OCI-LY7 (cell line): ENCODE data around the gene PSMB5. TPM values are rescaled to one million over a fixed set of nuclear protein-coding genes. Genes with fewer than 3 reads are reported as not detected.
A peak's percentile ranks its signal among the peaks of the same experiment; 100 is the strongest.

Source experiments
- BruUV-seq: library from RNA; stranded (reverse); fragments of 400-500 nt; replicated peaks from 2 replicates; lab custom pipeline; 2021; lab: Mats Ljungman, UMichigan
- CTCF ChIA-PET: fragments of 300-600 bp; sonication (Branson Sonifier 250); formaldehyde crosslinking; loops from one replicate; lab custom pipeline; 2022; ENCODE audit warnings: antibody characterized with exemption; ENCODE audit not compliant: unreplicated experiment; lab: Charles Lee
- POLR2A ChIA-PET: fragments of 300-600 bp; sonication (Branson Sonifier 250); formaldehyde crosslinking; loops from one replicate; lab custom pipeline; 2022; ENCODE audit warnings: antibody characterized with exemption; lab: Charles Lee
- DNase-seq: peaks from one replicate; pipeline ENCODE4 v3.0.0-alpha.2; 2015; ENCODE audit warnings: low spot score
- H2AFZ ChIP-seq: fragments of 200-600 bp; sonication (generic), shearing (Covaris generic); 2 replicates; pipeline ENCODE4 v1.6.1; 2014; ENCODE audit warnings: mild to moderate bottlenecking, antibody characterized with exemption, low read length, moderate library complexity
- H3K27ac ChIP-seq: fragments of 200-600 bp; sonication (generic); 2 replicates; pipeline ENCODE4 v1.5.1; 2014; ENCODE audit warnings: mixed run types, low read depth, mild to moderate bottlenecking, moderate library complexity, low read length, inconsistent platforms; ENCODE audit not compliant: poor library complexity, severe bottlenecking
- H3K36me3 ChIP-seq: fragments of 200-600 bp; sonication (generic); 2 replicates; pipeline ENCODE4 v1.6.1; 2014; ENCODE audit warnings: mild to moderate bottlenecking, antibody characterized with exemption, low read length, moderate library complexity, mixed read lengths; ENCODE audit not compliant: insufficient read depth
- H3K4me1 ChIP-seq: fragments of 200-600 bp; sonication (generic); 2 replicates; pipeline ENCODE4 v1.5.1; 2014; ENCODE audit warnings: mild to moderate bottlenecking, low read length; ENCODE audit not compliant: insufficient read depth, poor library complexity, severe bottlenecking
- H3K4me2 ChIP-seq: fragments of 200-600 bp; sonication (generic); 2 replicates; pipeline ENCODE4 v1.6.1; 2014; ENCODE audit warnings: mild to moderate bottlenecking, low read length
- H3K4me3 ChIP-seq: fragments of 200-600 bp; sonication (generic); 2 replicates; pipeline ENCODE4 v1.5.1; 2014; ENCODE audit warnings: mild to moderate bottlenecking, low read depth, low read length; ENCODE audit not compliant: poor library complexity, severe bottlenecking
- H3K79me2 ChIP-seq: fragments of 200-600 bp; sonication (generic); 2 replicates; pipeline ENCODE4 v1.6.1; 2016; ENCODE audit warnings: low read depth, mild to moderate bottlenecking, low read length, moderate library complexity, mixed read lengths; ENCODE audit not compliant: insufficient read depth
- H3K9me2 ChIP-seq: fragments of 200-600 bp; sonication (generic); 2 replicates; pipeline ENCODE4 v1.6.1; 2016; ENCODE audit warnings: mild to moderate bottlenecking, low read length, mixed read lengths; ENCODE audit not compliant: insufficient read depth
- H3K9me3 ChIP-seq: fragments of 200-600 bp; sonication (generic); 2 replicates; pipeline ENCODE4 v1.6.1; 2014; ENCODE audit warnings: mild to moderate bottlenecking, mixed run types, low read length, mixed read lengths
- H4K20me1 ChIP-seq: fragments of 200-600 bp; sonication (generic); 2 replicates; pipeline ENCODE4 v1.6.1; 2014; ENCODE audit warnings: mild to moderate bottlenecking, antibody characterized with exemption, low read length, moderate library complexity, mixed read lengths; ENCODE audit not compliant: insufficient read depth
- EZH2phosphoT487 ChIP-seq: fragments of 200-600 bp; sonication (generic); IDR thresholded peaks from 2 replicates; pipeline ENCODE4 v1.6.1; 2018; ENCODE audit warnings: low read depth, borderline replicate concordance, mild to moderate bottlenecking, mixed run types, antibody characterized with exemption, low read length, moderate library complexity, mixed read lengths
- intact Hi-C: fragments of 100-400 bp; cut with micrococcal nuclease; formaldehyde crosslinking; loops from one replicate; pipeline ENCODE4 v1.10.0; 2022; ENCODE audit not compliant: unreplicated experiment
- total RNA-seq, 2 experiments: library from RNA; depleted of rRNA in 1 of 2; stranded (reverse); fragments of >200 nt in 1 of 2; shearing (Covaris generic) in 1 of 2; gene quantifications; 2 replicates each; pipeline ENCODE4 v1.2.3, GENCODE V29; 2014 to 2022
- TF ChIP-seq, protein P1 (sequence below): fragments of 200-600 bp; sonication (generic); conservative IDR thresholded peaks from 2 replicates; pipeline ENCODE4 v1.5.1; 2014; ENCODE audit warnings: mild to moderate bottlenecking, antibody characterized with exemption, low read length, moderate library complexity, mixed read lengths

The PSMB5 gene
- total RNA-seq, 2 experiments from 2014 or later, result 111 to 122 TPM

DNA sequence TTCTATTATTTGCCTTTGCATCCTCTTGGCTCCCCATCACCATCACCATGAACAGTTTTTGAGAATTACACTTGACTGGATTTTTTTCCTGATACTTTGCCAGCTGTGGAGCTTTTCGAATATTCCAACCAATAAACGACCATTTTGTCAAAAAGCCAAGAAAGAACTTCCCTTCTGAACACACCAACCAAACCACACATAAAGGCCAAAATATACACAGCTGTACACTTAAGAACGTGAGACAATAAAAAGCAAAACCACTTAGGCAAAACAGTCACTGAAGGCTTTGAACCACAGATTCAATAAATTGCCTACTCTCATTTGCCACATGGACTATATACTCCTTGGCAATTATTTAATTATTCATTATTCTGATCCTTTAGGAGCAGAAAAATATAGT is 25.9 kb downstream of the PSMB5 start:
- H2AFZ ChIP-seq, result peak overlapping the region; percentile 39; the same call in 1 of the 2 replicates
- no TSS peak for BruUV-seq
- no peaks in the 10 kb centered on the region for H4K20me1 ChIP-seq
- H3K36me3 ChIP-seq, result no peaks in the 10 kb centered on the region
- H3K79me2 ChIP-seq, result peaks cover 32% of the 10 kb centered on the region; the same call in 1 of the 2 replicates
- ChIA-PET POLR2A (interaction anchor here (0.7 to 3.6 kb wide), 4 partner anchors 13 to 136 kb away, joined by 3 to 41 read pairs (median 4); no protein-coding TSS in a partner anchor), CTCF (interaction anchor here (0.8 to 1.0 kb wide), 2 partner anchors 23 to 49 kb away, joined by 3 to 4 read pairs; no protein-coding TSS in a partner anchor)
- H3K9me2 ChIP-seq, result no peaks in the 10 kb centered on the region
- intact Hi-C loops, result loop anchor here (5.0 kb wide), 3 partner anchors 137 to 452 kb away; partner anchors contain the start of genes LRP10 and PPP1R3E
- peak overlapping the region; percentile 68 for H3K4me3 ChIP-seq
- peak; percentile 61 for DNase-seq
- H3K4me1 ChIP-seq, result peaks cover 44% of the 10 kb centered on the region
- TF ChIP-seq EZH2phosphoT487, result no peak
- TF ChIP-seq, protein P1, sequence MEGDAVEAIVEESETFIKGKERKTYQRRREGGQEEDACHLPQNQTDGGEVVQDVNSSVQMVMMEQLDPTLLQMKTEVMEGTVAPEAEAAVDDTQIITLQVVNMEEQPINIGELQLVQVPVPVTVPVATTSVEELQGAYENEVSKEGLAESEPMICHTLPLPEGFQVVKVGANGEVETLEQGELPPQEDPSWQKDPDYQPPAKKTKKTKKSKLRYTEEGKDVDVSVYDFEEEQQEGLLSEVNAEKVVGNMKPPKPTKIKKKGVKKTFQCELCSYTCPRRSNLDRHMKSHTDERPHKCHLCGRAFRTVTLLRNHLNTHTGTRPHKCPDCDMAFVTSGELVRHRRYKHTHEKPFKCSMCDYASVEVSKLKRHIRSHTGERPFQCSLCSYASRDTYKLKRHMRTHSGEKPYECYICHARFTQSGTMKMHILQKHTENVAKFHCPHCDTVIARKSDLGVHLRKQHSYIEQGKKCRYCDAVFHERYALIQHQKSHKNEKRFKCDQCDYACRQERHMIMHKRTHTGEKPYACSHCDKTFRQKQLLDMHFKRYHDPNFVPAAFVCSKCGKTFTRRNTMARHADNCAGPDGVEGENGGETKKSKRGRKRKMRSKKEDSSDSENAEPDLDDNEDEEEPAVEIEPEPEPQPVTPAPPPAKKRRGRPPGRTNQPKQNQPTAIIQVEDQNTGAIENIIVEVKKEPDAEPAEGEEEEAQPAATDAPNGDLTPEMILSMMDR, result no peak
- no peaks in the 10 kb centered on the region for H3K9me3 ChIP-seq
- H3K4me2 ChIP-seq, result peak overlapping the region; percentile 100
- peak overlapping the region; percentile 82 for H3K27ac ChIP-seq

DNA sequence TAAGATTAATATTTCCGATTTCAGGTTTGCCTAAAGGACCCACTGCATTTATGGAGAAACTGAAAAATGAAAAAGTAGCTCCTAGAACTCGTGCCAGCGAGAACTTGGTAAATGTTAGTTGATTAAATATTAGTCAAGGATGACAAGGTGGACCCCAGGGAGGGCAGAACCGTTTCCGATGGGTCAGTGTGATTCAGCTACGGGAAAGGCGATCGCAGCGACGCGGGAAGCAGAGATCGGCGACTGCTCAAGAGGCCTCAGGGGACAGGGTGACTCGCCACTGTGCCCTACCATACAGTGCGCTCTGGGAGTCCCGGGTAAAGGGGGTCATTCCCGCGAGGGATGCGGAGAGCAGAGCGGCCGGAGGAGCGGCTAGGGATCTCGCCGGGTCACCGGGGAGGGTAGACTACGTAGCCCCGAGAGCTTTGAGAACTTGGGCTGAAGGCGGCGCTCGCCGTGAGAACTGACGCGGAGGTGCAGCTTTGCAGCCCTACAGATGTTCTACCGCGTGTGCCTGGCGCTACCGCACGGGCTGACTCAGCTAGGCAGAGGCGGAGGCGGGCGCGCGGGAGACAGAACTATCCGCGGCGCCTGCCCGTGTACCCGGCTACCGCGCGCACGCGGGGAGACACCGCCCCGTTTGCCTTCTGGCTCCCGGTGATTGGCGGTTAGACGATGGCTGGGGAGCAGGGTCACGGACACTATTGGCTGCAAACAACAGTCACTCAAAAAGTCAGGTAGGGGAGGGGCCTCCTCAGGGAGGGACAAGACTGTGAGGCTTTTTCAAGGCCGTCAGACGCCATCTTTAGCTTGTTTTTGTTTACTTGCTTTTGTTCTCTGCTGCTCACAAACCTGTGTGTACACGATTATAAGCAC is 27.9 kb downstream of the PSMB5 start:
- Histone ChIP-seq H3K9me2 (no peaks in the 10 kb centered on the region), H3K9me3 (no peaks in the 10 kb centered on the region), H3K4me3 (peak overlapping the region; percentile 80), H3K4me1 (peaks cover 44% of the 10 kb centered on the region), H3K36me3 (no peaks in the 10 kb centered on the region), H3K27ac (peak overlapping the region; percentile 82), H2AFZ (peak overlapping the region; percentile 90), H3K4me2 (peak overlapping the region; percentile 100), H4K20me1 (no peaks in the 10 kb centered on the region), H3K79me2 (peaks cover 32% of the 10 kb centered on the region; the same call in 1 of the 2 replicates)
- CTCF ChIA-PET, result interaction anchor here (0.6 to 2.2 kb wide), 9 partner anchors 9 to 417 kb away, joined by 3 to 16 read pairs (median 4); partner anchors contain the start of genes OXA1L and RBM23
- POLR2A ChIA-PET, result interaction anchor here (0.6 to 3.6 kb wide), 26 partner anchors 8 to 1619 kb away, joined by 3 to 41 read pairs (median 5); partner anchors contain the start of genes ACIN1, C14orf119, HAUS4 and OXA1L
- BruUV-seq, result no TSS peak
- peak; percentile 98 for DNase-seq
- intact Hi-C loops, result loop anchor here (1.0 to 5.0 kb wide), 6 partner anchors 29 to 449 kb away; partner anchors contain the start of genes LRP10, PPP1R3E and PRMT5
- no peak for TF ChIP-seq EZH2phosphoT487
- TF ChIP-seq, protein P1, result peak; percentile 47
